ENCODE measurements around the gene PLIN3. TPM values are rescaled to one million over a fixed set of nuclear protein-coding genes. Genes with fewer than 3 reads are reported as not detected.

The PLIN3 gene
- total RNA-seq, 3 donors from 2014 or later (not counting 1 experiment from before 2014, with no cell fraction given) = 26.6 to 28.7 (median 28.3) TPM

DNA sequence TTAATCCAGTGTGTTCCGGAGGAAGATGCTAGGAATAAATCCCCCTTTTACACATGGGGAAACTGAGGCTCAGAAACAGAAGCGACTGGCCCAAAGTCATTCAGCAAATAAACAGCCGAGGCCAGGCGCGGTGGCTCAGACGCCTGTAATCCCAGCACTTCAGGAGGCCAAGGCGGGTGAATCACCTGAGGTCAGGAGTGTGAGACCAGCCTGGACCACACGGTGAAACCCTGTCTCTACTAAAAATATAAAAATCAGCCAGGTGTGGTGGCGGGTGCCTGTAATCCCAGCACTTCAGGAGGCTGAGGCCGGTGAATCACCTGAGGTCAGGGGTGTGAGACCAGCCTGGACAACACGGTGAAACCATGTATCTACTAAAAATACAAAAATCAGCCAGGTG, 11.6 kb upstream of the PLIN3 start:
- intact Hi-C loops (cut with micrococcal nuclease) = no loop called here
- H3K36me3 ChIP-seq (ENCODE audit: control insufficient read depth, insufficient read depth, low read length) = no peaks in the 10 kb centered on the region
- Mint-ChIP-seq H3K4me3 (no peak overlapping the region), H3K27me3 (ENCODE audit: low read depth in 2 of 2) (no peaks in the 10 kb centered on the region), H3K27ac (no peak overlapping the region), H3K4me1 (no peaks in the 10 kb centered on the region), H3K9me3 (no peaks in the 10 kb centered on the region), H3K36me3 (no peaks in the 10 kb centered on the region)
- no peaks in the 10 kb centered on the region for H3K9me3 ChIP-seq (ENCODE audit: control insufficient read depth, insufficient read depth, low read length)
- ATAC-seq (no peak), DNase-seq (no peak)
- no peak overlapping the region for H3K27ac ChIP-seq (ENCODE audit: low read length)
- no peak overlapping the region for H3K4me3 ChIP-seq (ENCODE audit: low read length)
- peaks cover 10% of the 10 kb centered on the region for H3K4me1 ChIP-seq (ENCODE audit: control insufficient read depth, insufficient read depth, low read length)
- TF ChIP-seq CTCF (IDR thresholded peaks at IDR 0.05) = no peak
- WGBS (ENCODE audit: insufficient coverage) = 85% methylated on average over 11 of the region's 11 CpGs
- H3K27me3 ChIP-seq (ENCODE audit: control insufficient read depth, insufficient read depth, low read length) = no peaks in the 10 kb centered on the region

- Mint-ChIP-seq H3K27ac (no peak overlapping the region), H3K4me3 (no peak overlapping the region), H3K36me3 (no peaks in the 10 kb centered on the region), H3K9me3 (no peaks in the 10 kb centered on the region), H3K4me1 (no peaks in the 10 kb centered on the region), H3K27me3 (ENCODE audit: low read depth in 2 of 2) (no peaks in the 10 kb centered on the region)
- Histone ChIP-seq H3K27ac (ENCODE audit: low read length) (no peak overlapping the region), H3K9me3 (ENCODE audit: control insufficient read depth, insufficient read depth, low read length) (no peaks in the 10 kb centered on the region), H3K27me3 (ENCODE audit: control insufficient read depth, insufficient read depth, low read length) (no peaks in the 10 kb centered on the region), H3K4me3 (ENCODE audit: low read length) (no peak overlapping the region), H3K4me1 (ENCODE audit: control insufficient read depth, insufficient read depth, low read length) (peaks cover 10% of the 10 kb centered on the region), H3K36me3 (ENCODE audit: control insufficient read depth, insufficient read depth, low read length) (no peaks in the 10 kb centered on the region)
- no peak for DNase-seq
- TF ChIP-seq CTCF (IDR thresholded peaks at IDR 0.05) = no peak
- 12% methylated on average over 23 of the region's 23 CpGs for WGBS (ENCODE audit: insufficient coverage)
- no peak for ATAC-seq
- intact Hi-C loops (cut with micrococcal nuclease) = no loop called here
Observed at GRCh38 chr19:4878491-4878968, 11.1 kb upstream of the PLIN3 start.

- Mint-ChIP-seq H3K9me3 (no peaks in the 10 kb centered on the region), H3K27ac (no peak overlapping the region), H3K4me1 (peaks cover 0 to under 1% of the 10 kb centered on the region in 2 donors), H3K36me3 (no peaks in the 10 kb centered on the region), H3K27me3 (ENCODE audit: low read depth in 2 of 2) (no peaks in the 10 kb centered on the region), H3K4me3 (no peak overlapping the region)
- intact Hi-C loops (cut with micrococcal nuclease) = no loop called here
- Histone ChIP-seq H3K4me1 (ENCODE audit: control insufficient read depth, insufficient read depth, low read length) (peaks cover 10% of the 10 kb centered on the region), H3K4me3 (ENCODE audit: low read length) (no peak overlapping the region), H3K27me3 (ENCODE audit: control insufficient read depth, insufficient read depth, low read length) (no peaks in the 10 kb centered on the region), H3K27ac (ENCODE audit: low read length) (no peak overlapping the region), H3K9me3 (ENCODE audit: control insufficient read depth, insufficient read depth, low read length) (no peaks in the 10 kb centered on the region), H3K36me3 (ENCODE audit: control insufficient read depth, insufficient read depth, low read length) (no peaks in the 10 kb centered on the region)
- WGBS (ENCODE audit: insufficient coverage) = 65% methylated on average over 30 of the region's 30 CpGs
- ATAC-seq (no peak), DNase-seq (no peak)
- no peak for TF ChIP-seq CTCF (IDR thresholded peaks at IDR 0.05)
Observed at GRCh38 chr19:4877753-4878490, 10.5 kb upstream of the PLIN3 start.

GRCh38 chr19:4873930-4874329, 6.5 kb upstream of the PLIN3 start:
- no peak for DNase-seq
- H3K27me3 Mint-ChIP-seq (ENCODE audit: low read depth in 2 of 2) = no peaks in the 10 kb centered on the region
- 97% methylated on average over 3 of the region's 3 CpGs for WGBS (ENCODE audit: insufficient coverage)
- intact Hi-C loops (cut with micrococcal nuclease) = no loop called here
- Histone ChIP-seq H3K27me3 (ENCODE audit: control insufficient read depth, insufficient read depth, low read length) (no peaks in the 10 kb centered on the region), H3K27ac (ENCODE audit: low read length) (no peak overlapping the region), H3K4me3 (ENCODE audit: low read length) (no peak overlapping the region), H3K4me1 (ENCODE audit: control insufficient read depth, insufficient read depth, low read length) (peaks cover 13% of the 10 kb centered on the region), H3K9me3 (ENCODE audit: control insufficient read depth, insufficient read depth, low read length) (no peaks in the 10 kb centered on the region), H3K36me3 (ENCODE audit: control insufficient read depth, insufficient read depth, low read length) (no peaks in the 10 kb centered on the region)
- peaks cover 0 to 5% of the 10 kb centered on the region in 2 donors for H3K4me1 Mint-ChIP-seq
- H3K4me3 Mint-ChIP-seq = no peak overlapping the region
- ATAC-seq = no peak
- H3K9me3 Mint-ChIP-seq = no peaks in the 10 kb centered on the region
- H3K36me3 Mint-ChIP-seq = no peaks in the 10 kb centered on the region
- TF ChIP-seq CTCF (IDR thresholded peaks at IDR 0.05) = no peak
- H3K27ac Mint-ChIP-seq = no peak overlapping the region

Measured in natural killer cell (primary cell).